ENCODE measurements around the gene SDK1.

GRCh38 chr7:4191525-4191924, 890.5 kb downstream of the SDK1 start:
- TF ChIP-seq FOXA1 (IDR thresholded peaks at IDR 0.05) (no peak), MAX (IDR thresholded peaks at IDR 0.05) (no peak), REST (IDR thresholded peaks at IDR 0.05) (no peak), CTCF (IDR thresholded peaks at IDR 0.05; ENCODE audit: low read depth, low read length, missing input control) (no peak)

All from liver (tissue), 2 donors.